ENCODE measurements around the gene MINDY1. TPM values are rescaled to one million over a fixed set of nuclear protein-coding genes. Genes with fewer than 3 reads are reported as not detected.

The MINDY1 gene
- total RNA-seq, 1 donor from 2014 or later: 10.7 TPM

- ChIA-PET CTCF (interaction anchor here (1.0 to 2.6 kb wide), 6 partner anchors 8 to 446 kb away, joined by 3 to 19 read pairs (median 4); no protein-coding TSS in a partner anchor), POLR2A (interaction anchor here (0.6 to 1.9 kb wide), 12 partner anchors 32 to 809 kb away, joined by 3 to 8 read pairs (median 4); partner anchors contain the start of genes C1orf56, CDC42SE1, CERS2 and GABPB2)
- TF ChIP-seq CTCF (IDR thresholded peaks at IDR 0.05): no peak
- intact Hi-C loops (cut with micrococcal nuclease): loop anchor here (5.0 to 10.0 kb wide), 4 partner anchors 151 to 606 kb away; partner anchors contain the start of genes PSMD4, SNX27 and TNFAIP8L2
- H3K27ac Mint-ChIP-seq: peak overlapping the region; percentile 93
- peaks cover 11% of the 10 kb centered on the region for H3K36me3 Mint-ChIP-seq (ENCODE audit: low read depth)
- H3K4me1 Mint-ChIP-seq: peaks cover 65% of the 10 kb centered on the region
- no peaks in the 10 kb centered on the region for H3K27me3 Mint-ChIP-seq
- no peaks in the 10 kb centered on the region for H3K9me3 Mint-ChIP-seq
- no peak for DNase-seq
- H3K4me3 Mint-ChIP-seq: peak overlapping the region; percentile 98
- no peak for ATAC-seq (ENCODE audit: low read depth)
Measured at GRCh38 chr1:151005729-151006319, 878 bp downstream of the MINDY1 start.

GRCh38 chr1:151003180-151003579 is 3.5 kb downstream of the MINDY1 start:
- ATAC-seq (ENCODE audit: low read depth) (no peak), DNase-seq (no peak)
- intact Hi-C loops (cut with micrococcal nuclease): loop anchor here (10.0 kb wide), 1 partner anchor 252 kb away; the partner anchor contains the start of gene PSMD4
- Mint-ChIP-seq H3K27ac (no peak overlapping the region), H3K4me1 (peaks cover 49% of the 10 kb centered on the region), H3K9me3 (no peaks in the 10 kb centered on the region), H3K36me3 (ENCODE audit: low read depth) (peaks cover 21% of the 10 kb centered on the region), H3K27me3 (no peaks in the 10 kb centered on the region), H3K4me3 (no peak overlapping the region)
- ChIA-PET CTCF (interaction anchor here (0.9 kb wide), 2 partner anchors 9 to 23 kb away, joined by 3 read pairs; no protein-coding TSS in a partner anchor), POLR2A (no interaction called here)
- TF ChIP-seq CTCF (IDR thresholded peaks at IDR 0.05): no peak

- no peak for ATAC-seq (ENCODE audit: low read depth)
- ChIA-PET POLR2A (no interaction called here), CTCF (interaction anchor here (0.9 kb wide), 1 partner anchor 9 kb away, joined by 3 read pairs; no protein-coding TSS in a partner anchor)
- Mint-ChIP-seq H3K36me3 (ENCODE audit: low read depth) (peaks cover 25% of the 10 kb centered on the region), H3K9me3 (no peaks in the 10 kb centered on the region), H3K27ac (no peak overlapping the region), H3K4me3 (no peak overlapping the region), H3K27me3 (no peaks in the 10 kb centered on the region), H3K4me1 (peaks cover 44% of the 10 kb centered on the region)
- intact Hi-C loops (cut with micrococcal nuclease): loop anchor here (10.0 kb wide), 1 partner anchor 252 kb away; the partner anchor contains the start of gene PSMD4
- TF ChIP-seq CTCF (IDR thresholded peaks at IDR 0.05): no peak
- DNase-seq: no peak
Measured at GRCh38 chr1:151002611-151003010, 4.1 kb downstream of the MINDY1 start.

GRCh38 chr1:151002051-151002450 is 4.7 kb downstream of the MINDY1 start:
- DNase-seq: no peak
- H3K9me3 Mint-ChIP-seq: no peaks in the 10 kb centered on the region
- ATAC-seq (ENCODE audit: low read depth): no peak
- CTCF ChIA-PET: interaction anchor here (0.6 kb wide), 1 partner anchor 816 kb away, joined by 3 read pairs; no protein-coding TSS in a partner anchor
- peaks cover 31% of the 10 kb centered on the region for H3K36me3 Mint-ChIP-seq (ENCODE audit: low read depth)
- no peaks in the 10 kb centered on the region for H3K27me3 Mint-ChIP-seq
- no peak for TF ChIP-seq CTCF (IDR thresholded peaks at IDR 0.05)
- no peak overlapping the region for H3K27ac Mint-ChIP-seq
- intact Hi-C loops (cut with micrococcal nuclease): loop anchor here (10.0 kb wide), 1 partner anchor 253 kb away; the partner anchor contains the start of gene PSMD4
- POLR2A ChIA-PET: no interaction called here
- H3K4me1 Mint-ChIP-seq: peaks cover 38% of the 10 kb centered on the region
- H3K4me3 Mint-ChIP-seq: no peak overlapping the region

GRCh38 chr1:151001602-151002001 is 5.1 kb downstream of the MINDY1 start:
- intact Hi-C loops (cut with micrococcal nuclease): loop anchor here (10.0 kb wide), 1 partner anchor 253 kb away; the partner anchor contains the start of gene PSMD4
- TF ChIP-seq CTCF (IDR thresholded peaks at IDR 0.05): no peak
- ATAC-seq (ENCODE audit: low read depth) (no peak), DNase-seq (no peak)
- Mint-ChIP-seq H3K4me1 (peaks cover 34% of the 10 kb centered on the region), H3K4me3 (no peak overlapping the region), H3K9me3 (no peaks in the 10 kb centered on the region), H3K27me3 (no peaks in the 10 kb centered on the region), H3K36me3 (ENCODE audit: low read depth) (peaks cover 33% of the 10 kb centered on the region), H3K27ac (no peak overlapping the region)
- ChIA-PET CTCF (interaction anchor here (0.6 kb wide), 1 partner anchor 816 kb away, joined by 3 read pairs; no protein-coding TSS in a partner anchor), POLR2A (no interaction called here)

All from activated B cell treated with CpG ODN at 0.5 μM for 24 hours (primary cell).